ENCODE measurements around the gene CCDC86. TPM values are rescaled to one million over a fixed set of nuclear protein-coding genes. Genes with fewer than 3 reads are reported as not detected.

CCDC86 gene
- polyA plus RNA-seq, 1 of the 3 experiments (the other 2 are of a cell fraction): 34.7 TPM

DNA sequence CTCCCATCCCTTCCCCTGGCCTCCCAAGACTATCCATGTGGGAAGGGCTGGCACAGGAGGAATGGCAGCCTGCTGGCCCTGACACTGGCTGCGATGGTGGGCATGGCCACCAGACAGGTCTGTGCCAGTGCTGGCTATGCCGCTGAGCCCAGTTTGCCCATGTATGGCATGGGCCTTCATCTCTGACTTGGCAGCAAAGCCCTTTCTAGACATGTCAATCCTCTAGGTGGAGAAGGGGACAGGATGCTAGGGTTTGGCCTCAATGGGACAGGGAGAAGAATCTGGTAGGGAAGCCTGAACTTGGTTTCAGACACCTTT lies 34.2 kb downstream of the CCDC86 start:
- Histone ChIP-seq H3K27ac (ENCODE audit: low read depth in 2 of 2, low read length in 1 of 2) (no peak overlapping the region), H3K9ac (no peak overlapping the region), H3K9me2 (no peaks in the 10 kb centered on the region), H3K36me3 (replicated peaks in 1 of 2; ENCODE audit: control insufficient read depth in 1 of 2, insufficient read depth in 2 of 2, low read length in 1 of 2) (peaks cover 0 to 20% of the 10 kb centered on the region in 2 experiments), H4K20me1 (ENCODE audit: insufficient read depth) (no peaks in the 10 kb centered on the region), H3K4me1 (ENCODE audit: control insufficient read depth in 1 of 2, insufficient read depth in 2 of 2, low read depth in 1 of 2, low read length in 1 of 2) (peaks cover 0 to 8% of the 10 kb centered on the region in 2 experiments; a peak in 1 of 4 replicates), H2AFZ (ENCODE audit: low read depth) (no peak overlapping the region), H3K9me3 (no peaks in the 10 kb centered on the region), H3F3A (replicated peaks; ENCODE audit: insufficient read depth) (no peaks in the 10 kb centered on the region), H3K4me2 (no peak overlapping the region), H3K27me3 (ENCODE audit: insufficient read depth) (no peaks in the 10 kb centered on the region), H3K4me3 (ENCODE audit: low read depth in 2 of 2, low read length in 1 of 2) (no peak overlapping the region), H3K79me2 (ENCODE audit: insufficient read depth) (no peaks in the 10 kb centered on the region)
- ChIA-PET CTCF (interaction anchor here (1.5 to 2.7 kb wide), 2 partner anchors 11 to 101 kb away, joined by 3 to 8 read pairs; no protein-coding TSS in a partner anchor), POLR2A (no interaction called here)
- WGBS (ENCODE audit: low lambda C conversion rate): 93% methylated on average over 2 of the region's 2 CpGs
- TF ChIP-seq, protein P1, sequence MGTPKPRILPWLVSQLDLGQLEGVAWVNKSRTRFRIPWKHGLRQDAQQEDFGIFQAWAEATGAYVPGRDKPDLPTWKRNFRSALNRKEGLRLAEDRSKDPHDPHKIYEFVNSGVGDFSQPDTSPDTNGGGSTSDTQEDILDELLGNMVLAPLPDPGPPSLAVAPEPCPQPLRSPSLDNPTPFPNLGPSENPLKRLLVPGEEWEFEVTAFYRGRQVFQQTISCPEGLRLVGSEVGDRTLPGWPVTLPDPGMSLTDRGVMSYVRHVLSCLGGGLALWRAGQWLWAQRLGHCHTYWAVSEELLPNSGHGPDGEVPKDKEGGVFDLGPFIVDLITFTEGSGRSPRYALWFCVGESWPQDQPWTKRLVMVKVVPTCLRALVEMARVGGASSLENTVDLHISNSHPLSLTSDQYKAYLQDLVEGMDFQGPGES (IDR thresholded peaks at IDR 0.05; ENCODE audit: low read depth, low read length): no peak
- TF ChIP-seq NFIC (IDR thresholded peaks at IDR 0.05; ENCODE audit: borderline replicate concordance): no peak
- TF ChIP-seq, protein P2, sequence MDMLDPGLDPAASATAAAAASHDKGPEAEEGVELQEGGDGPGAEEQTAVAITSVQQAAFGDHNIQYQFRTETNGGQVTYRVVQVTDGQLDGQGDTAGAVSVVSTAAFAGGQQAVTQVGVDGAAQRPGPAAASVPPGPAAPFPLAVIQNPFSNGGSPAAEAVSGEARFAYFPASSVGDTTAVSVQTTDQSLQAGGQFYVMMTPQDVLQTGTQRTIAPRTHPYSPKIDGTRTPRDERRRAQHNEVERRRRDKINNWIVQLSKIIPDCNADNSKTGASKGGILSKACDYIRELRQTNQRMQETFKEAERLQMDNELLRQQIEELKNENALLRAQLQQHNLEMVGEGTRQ (IDR thresholded peaks at IDR 0.05; ENCODE audit: borderline replicate concordance, low read depth, low read length): no peak
- no peak for TF ChIP-seq TCF12 (IDR thresholded peaks at IDR 0.05)
- no peak for TF ChIP-seq CHD2 (IDR thresholded peaks at IDR 0.05; ENCODE audit: low read length, partially characterized antibody)
- TF ChIP-seq FOSL2 (IDR thresholded peaks at IDR 0.05; ENCODE audit: borderline replicate concordance, low read depth): no peak
- no peak for TF ChIP-seq ELF1 (IDR thresholded peaks at IDR 0.05)
- no peak for DNase-seq

DNA sequence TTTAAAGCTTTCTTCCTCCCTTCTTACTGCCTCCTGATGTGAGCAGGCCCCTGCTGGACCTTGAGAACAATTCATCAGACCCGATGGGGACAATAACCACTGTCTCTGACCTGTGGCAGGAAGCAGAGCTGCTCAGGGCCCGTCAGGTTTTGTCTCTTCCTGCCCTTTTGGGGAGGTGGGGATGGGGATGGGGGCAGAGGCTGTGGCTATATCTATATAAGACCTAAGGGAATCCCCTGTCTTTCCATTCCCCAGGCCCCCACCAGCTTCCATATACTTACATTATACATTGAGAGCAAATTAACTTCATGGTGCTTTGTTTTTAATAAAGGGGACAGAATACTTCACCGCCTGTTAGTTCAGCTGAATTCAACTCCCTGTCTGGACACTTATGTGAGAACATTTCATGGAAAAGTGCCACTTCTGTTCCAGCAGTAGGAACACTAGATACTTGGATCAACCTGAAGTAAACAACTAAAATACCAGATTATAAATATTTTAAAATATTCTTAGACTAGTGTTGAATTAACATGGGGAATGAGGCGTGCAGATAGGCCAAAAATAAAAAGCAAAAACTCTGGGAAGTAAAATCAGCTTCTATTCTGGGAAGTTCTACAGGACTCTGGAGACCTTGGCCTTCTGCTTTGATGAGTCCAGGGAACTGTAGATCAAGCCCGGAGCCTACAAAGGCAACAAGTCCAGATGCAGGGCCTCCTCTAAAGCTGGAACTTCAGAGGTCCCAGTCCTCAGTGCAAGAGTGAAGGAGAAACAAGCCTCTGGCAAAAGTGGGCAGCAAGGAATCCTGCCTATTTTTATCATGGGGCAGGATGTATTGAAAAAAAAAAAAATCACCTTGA lies 36.6 kb downstream of the CCDC86 start:
- DNase-seq: no peak
- Histone ChIP-seq H3K9me2 (no peaks in the 10 kb centered on the region), H2AFZ (ENCODE audit: low read depth) (no peak overlapping the region), H3K9ac (no peak overlapping the region), H3K4me1 (ENCODE audit: control insufficient read depth in 1 of 2, insufficient read depth in 2 of 2, low read depth in 1 of 2, low read length in 1 of 2) (no peaks in the 10 kb centered on the region), H3K36me3 (replicated peaks in 1 of 2; ENCODE audit: control insufficient read depth in 1 of 2, insufficient read depth in 2 of 2, low read length in 1 of 2) (peaks cover 0 to 20% of the 10 kb centered on the region in 2 experiments), H3K4me3 (ENCODE audit: low read depth in 2 of 2, low read length in 1 of 2) (no peak overlapping the region), H3F3A (replicated peaks; ENCODE audit: insufficient read depth) (no peaks in the 10 kb centered on the region), H4K20me1 (ENCODE audit: insufficient read depth) (no peaks in the 10 kb centered on the region), H3K79me2 (ENCODE audit: insufficient read depth) (no peaks in the 10 kb centered on the region), H3K9me3 (no peaks in the 10 kb centered on the region), H3K4me2 (no peak overlapping the region), H3K27me3 (ENCODE audit: insufficient read depth) (no peaks in the 10 kb centered on the region), H3K27ac (ENCODE audit: low read depth in 2 of 2, low read length in 1 of 2) (no peak overlapping the region)
- ChIA-PET POLR2A (no interaction called here), CTCF (interaction anchor here (1.4 to 2.9 kb wide), 3 partner anchors 9 to 47 kb away, joined by 8 to 15 read pairs (median 13); no protein-coding TSS in a partner anchor)
- TF ChIP-seq, protein P3, sequence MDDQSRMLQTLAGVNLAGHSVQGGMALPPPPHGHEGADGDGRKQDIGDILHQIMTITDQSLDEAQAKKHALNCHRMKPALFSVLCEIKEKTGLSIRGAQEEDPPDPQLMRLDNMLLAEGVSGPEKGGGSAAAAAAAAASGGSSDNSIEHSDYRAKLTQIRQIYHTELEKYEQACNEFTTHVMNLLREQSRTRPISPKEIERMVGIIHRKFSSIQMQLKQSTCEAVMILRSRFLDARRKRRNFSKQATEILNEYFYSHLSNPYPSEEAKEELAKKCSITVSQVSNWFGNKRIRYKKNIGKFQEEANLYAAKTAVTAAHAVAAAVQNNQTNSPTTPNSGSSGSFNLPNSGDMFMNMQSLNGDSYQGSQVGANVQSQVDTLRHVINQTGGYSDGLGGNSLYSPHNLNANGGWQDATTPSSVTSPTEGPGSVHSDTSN (IDR thresholded peaks at IDR 0.05): no peak
- TF ChIP-seq RAD21 (IDR thresholded peaks at IDR 0.05; ENCODE audit: low read length) (no peak), MXI1 (IDR thresholded peaks at IDR 0.05; ENCODE audit: low read depth, low read length) (no peak), MEF2A (IDR thresholded peaks at IDR 0.05; ENCODE audit: borderline replicate concordance, low read depth) (no peak), SMC3 (IDR thresholded peaks at IDR 0.05; ENCODE audit: low read depth, low read length) (no peak), GABPA (IDR thresholded peaks at IDR 0.05; ENCODE audit: low read depth) (no peak), GATA2 (CRISPR knock-in tag; IDR thresholded peaks at IDR 0.05) (no peak), RCOR1 (IDR thresholded peaks at IDR 0.05; ENCODE audit: low read length) (no peak), RXRA (IDR thresholded peaks at IDR 0.05; ENCODE audit: borderline replicate concordance, low read depth) (no peak), FOXM1 (IDR thresholded peaks at IDR 0.05; ENCODE audit: low read depth) (no peak), FOXJ3 (CRISPR knock-in tag; IDR thresholded peaks at IDR 0.05) (no peak), SIN3A (IDR thresholded peaks at IDR 0.05; ENCODE audit: borderline replicate concordance, low read depth, low read length) (no peak)
- TF ChIP-seq, protein P1 (IDR thresholded peaks at IDR 0.05; ENCODE audit: low read depth, low read length): no peak
- TF ChIP-seq, protein P4, sequence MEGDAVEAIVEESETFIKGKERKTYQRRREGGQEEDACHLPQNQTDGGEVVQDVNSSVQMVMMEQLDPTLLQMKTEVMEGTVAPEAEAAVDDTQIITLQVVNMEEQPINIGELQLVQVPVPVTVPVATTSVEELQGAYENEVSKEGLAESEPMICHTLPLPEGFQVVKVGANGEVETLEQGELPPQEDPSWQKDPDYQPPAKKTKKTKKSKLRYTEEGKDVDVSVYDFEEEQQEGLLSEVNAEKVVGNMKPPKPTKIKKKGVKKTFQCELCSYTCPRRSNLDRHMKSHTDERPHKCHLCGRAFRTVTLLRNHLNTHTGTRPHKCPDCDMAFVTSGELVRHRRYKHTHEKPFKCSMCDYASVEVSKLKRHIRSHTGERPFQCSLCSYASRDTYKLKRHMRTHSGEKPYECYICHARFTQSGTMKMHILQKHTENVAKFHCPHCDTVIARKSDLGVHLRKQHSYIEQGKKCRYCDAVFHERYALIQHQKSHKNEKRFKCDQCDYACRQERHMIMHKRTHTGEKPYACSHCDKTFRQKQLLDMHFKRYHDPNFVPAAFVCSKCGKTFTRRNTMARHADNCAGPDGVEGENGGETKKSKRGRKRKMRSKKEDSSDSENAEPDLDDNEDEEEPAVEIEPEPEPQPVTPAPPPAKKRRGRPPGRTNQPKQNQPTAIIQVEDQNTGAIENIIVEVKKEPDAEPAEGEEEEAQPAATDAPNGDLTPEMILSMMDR (IDR thresholded peaks at IDR 0.05): no peak
- WGBS (ENCODE audit: low lambda C conversion rate): 78% methylated on average over 5 of the region's 5 CpGs

Measured in SK-N-SH (cell line).